ENCODE measurements around the gene TUBGCP6. TPM values are rescaled to one million over a fixed set of nuclear protein-coding genes. Genes with fewer than 3 reads are reported as not detected.

The TUBGCP6 gene
- total RNA-seq, 1 donor from 2014 or later = 18.4 TPM

DNA sequence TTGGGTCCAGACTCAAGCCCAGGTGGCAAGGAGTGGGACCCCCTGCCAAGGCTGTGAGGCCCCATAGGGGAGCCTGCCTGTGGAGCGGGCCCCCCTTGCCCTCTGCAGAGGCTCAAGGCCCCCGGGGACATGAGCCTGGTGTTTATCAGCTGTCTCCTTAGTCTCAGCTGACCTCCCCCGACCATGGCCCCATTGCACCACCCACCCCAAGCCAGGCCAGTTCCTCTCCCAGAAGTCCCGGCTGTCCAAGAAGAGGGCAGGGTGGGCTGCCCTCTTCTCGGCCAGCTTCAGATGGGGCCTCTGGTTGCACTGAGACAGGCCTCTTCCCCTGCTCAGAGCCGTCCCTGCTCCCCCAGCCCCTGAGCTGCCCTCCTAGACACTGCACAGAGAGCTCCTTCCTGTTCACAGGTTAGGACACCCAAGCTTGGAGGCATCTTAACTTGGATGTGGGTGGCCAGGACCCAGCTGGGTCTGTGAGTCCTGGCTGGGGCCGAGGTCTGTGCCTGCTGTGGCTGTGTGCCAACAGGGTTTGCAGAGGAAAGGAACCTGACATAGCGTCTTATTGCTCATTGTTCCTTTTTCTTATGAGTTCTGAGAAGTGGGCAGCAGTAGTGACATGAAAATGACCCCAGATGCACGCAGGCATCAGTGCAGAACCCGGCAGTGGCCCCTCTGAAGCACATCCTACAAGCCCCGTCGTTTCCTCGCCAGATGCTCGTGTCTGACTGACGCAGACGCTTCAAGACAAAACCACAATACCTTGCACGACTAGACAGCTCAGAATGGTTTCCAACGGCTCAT is 53.7 kb downstream of the TUBGCP6 start:
- DNase-seq = peak; percentile 57
- intact Hi-C loops (cut with micrococcal nuclease) = no loop called here
- no peak for ATAC-seq

DNA sequence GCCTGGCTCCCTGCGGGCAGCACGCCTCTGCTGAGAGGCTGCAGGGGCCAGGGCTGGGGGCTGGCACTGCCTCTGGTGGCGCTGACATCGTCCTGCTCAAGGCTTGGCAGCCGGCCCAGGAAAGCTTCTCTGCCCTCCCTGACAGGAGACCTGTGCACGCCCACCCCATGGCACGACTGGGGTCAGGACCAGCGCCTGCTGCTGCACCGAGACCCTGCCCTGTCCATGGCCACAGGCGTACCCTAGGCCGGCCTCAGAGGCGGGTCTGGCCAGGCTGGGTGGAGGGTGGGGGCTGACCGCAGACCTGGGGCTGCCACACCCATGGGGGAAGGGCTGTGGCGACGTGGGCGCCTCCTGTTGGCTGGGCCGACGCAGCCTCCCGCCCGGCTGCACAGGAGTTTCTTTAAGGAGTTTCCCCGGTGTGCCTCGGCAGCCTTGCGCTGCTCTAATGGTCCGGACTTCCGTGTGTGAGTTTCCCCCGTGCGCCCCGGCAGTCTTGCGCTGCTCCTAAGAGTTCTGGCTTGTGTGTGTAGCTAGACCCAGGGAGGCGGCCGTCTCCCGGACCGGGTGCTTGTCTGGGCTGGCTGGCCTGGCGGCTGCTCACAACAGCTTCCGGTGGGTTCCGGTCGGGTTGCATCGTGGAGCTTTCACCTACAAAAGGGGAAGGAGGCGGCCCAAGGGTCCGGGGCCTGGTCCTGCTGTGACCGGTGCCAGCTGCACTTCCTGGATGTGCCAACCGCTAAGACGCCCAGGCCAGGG is 54.5 kb downstream of the TUBGCP6 start:
- intact Hi-C loops (cut with micrococcal nuclease) = no loop called here
- DNase-seq = peak; percentile 90
- ATAC-seq = peak; percentile 73

DNA sequence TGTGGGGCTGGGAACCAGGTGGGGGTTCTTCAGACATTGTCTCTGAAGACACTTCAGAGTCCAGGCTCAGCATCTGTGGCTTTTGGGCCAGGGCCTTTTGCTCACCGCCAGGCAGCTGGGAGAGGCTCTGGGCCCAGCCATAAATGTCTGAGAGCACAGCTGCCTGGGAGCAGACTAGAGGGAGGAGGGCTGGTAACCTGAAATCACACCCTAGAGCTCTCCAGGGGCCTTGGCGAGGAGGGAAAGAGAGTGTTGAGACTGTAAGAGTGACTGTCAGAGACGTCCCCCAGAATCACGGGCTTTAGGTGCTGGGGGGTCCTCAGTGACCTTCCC is 55.0 kb downstream of the TUBGCP6 start:
- peak; percentile 56 for DNase-seq
- ATAC-seq = peak; percentile 37
- intact Hi-C loops (cut with micrococcal nuclease) = no loop called here

DNA sequence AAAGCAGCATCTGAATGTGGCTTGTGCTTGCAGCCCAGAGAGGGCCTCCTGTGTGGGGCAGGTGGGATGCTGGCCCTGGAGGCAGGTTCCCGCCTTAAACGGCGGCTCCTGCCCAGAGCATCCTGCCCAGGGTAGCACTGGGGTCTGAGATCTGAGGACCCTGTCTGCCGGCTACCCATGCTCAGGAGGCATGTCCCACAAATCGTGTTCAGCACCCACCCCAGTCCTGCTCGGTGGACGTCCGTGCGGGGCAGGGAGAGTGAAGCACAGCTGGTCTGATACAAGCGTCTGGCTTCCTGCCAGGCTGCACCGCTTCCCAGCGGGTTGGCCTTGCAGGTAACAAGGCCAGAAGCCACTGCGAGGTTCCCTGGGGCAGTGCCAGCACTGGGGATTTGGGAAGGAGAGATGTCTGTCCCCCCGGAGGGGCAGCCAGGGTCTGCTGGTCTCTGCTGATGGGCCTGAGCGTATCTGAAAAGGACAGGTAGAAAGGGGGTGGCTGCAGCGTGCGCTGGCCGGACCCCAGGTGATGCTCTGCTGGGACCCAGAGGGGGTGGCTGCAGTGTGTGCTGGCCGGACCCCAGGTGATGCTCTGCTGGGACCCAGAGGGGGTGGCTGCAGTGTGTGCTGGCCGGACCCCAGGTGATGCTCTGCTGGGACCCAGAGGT is 55.5 kb downstream of the TUBGCP6 start:
- DNase-seq (peak; percentile 64), ATAC-seq (no peak)
- intact Hi-C loops (cut with micrococcal nuclease) = no loop called here

DNA sequence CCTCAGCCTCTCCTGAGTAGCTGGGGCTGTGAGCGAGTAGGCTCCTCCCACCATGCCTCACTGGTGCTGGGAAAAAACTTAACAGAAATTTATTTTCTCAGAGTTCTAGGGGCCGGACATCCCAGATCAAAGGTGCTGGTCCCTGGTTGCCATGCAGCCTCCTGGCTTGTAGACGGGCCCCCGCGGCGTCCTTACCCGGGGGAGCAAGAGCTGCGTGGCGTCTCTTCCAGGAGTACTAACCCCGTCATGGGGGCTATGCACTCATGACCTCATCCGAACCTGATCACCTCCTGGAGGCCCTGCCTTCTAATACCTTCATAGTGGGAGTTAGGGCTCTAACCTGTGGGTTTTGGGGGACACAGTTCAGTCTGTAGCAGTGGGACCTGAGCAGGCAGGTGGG is 56.5 kb downstream of the TUBGCP6 start:
- peak; percentile 23 for DNase-seq
- intact Hi-C loops (cut with micrococcal nuclease) = no loop called here
- no peak for ATAC-seq

DNA sequence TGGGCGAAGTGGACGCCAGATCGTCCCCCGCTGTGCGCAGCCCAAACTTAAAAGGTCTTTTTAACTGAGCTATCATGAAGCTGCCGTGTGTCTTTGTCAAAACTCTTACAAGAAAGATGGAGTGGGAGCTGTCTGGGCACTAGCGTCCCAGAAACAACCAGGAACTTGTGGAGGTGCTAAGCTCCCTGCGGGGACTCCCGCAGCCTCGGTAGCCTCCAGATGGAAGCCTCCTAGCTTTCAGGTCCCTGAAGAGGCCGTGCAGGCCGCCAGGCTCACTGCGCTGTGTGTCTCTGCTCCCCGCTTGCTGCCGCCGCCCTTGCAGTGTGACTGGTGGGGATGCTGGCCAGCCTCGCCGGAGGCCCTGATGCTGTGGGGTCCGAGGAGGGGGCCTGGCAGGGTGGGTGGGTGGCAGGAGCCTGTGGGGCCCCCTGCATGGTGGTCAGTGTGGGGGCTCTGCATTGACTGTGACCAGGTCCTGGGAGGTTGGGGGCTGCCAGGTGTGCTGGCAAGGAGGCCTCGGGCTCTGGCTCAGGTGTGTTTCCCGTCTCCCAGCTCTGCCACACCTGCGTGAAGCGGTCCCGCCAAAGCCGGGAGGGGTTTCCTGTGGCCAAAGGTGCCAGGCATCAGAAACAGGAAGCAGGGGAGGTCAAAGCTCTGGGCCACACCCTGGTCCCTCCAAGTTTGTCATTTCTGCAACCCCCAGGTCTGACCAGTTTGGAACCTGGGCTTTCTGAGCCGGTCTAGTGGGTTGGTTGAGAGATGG is 57.9 kb downstream of the TUBGCP6 start:
- peak; percentile 38 for DNase-seq
- intact Hi-C loops (cut with micrococcal nuclease) = no loop called here
- ATAC-seq = no peak

DNA sequence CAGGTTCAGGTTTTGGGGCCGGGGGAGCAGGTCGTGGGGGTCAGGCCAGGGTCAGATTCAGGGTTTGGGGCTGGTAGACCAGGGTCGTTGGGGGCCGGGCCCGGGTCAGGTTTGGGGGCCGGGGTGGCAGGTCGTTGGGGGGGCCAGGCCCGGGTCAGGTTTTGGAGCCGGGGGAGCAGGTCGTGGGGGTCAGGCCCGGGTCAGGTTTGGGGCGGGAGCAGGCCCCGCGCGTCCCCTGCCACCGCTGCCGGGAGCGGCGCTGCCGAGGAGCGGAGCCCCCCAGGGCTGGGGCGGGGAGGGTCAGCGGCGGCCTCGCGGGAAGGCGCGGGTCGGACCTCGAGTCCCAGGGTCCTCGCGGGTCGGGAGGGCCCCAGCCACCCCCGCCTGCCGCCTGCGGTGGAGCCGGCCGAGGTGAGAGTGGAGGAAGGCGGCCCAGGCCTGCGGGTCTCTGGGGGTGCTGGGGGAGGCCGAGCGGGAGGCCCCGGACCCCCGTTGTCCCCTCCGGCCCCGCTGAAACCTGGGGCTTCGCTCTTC is 58.6 kb downstream of the TUBGCP6 start:
- DNase-seq = peak; percentile 48
- intact Hi-C loops (cut with micrococcal nuclease) = no loop called here
- ATAC-seq = no peak

DNA sequence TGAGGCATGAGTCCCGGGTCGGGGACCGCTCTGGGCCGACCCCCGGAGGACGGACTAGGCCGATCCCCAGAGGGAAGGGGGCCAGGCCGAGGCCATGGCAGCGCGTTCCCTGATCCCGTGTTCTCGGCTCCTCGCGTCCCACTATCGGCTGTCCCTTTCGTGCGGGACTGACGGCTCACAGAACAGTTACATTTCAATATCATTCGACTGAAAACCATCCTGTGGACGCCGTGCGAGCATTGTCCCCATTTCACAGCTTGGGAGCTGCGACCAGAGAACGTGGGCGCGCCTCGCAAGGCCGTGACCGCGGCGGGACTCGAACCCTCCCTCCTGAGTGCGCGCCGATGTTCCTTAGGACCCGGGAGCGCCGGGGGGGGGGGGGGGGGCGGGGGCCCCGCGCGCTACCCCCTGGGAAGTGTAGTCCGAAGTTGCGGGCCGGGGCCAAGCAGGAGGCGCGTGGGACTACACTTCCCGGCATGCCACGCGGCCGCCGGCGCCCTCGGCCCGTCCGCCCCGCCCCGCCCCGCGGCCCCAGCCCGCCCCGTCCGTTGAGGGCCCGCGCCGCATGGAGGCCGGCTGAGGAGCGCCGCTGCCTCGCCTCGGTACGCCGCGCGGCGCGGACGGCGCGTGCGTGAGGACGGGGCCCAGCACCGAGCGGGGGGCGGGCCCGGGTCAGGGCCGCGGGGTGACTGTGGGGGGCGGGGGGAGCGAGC is 59.3 kb downstream of the TUBGCP6 start, which contains the start of gene TRABD:
Gene TRABD (plus strand): TSS at position 539 of the 713 bp plus-strand sequence. CDS start 7,148 bp downstream, outside the sequence.
- peak; percentile 79 for ATAC-seq
- DNase-seq = peak; percentile 94
- intact Hi-C loops (cut with micrococcal nuclease) = no loop called here

DNA sequence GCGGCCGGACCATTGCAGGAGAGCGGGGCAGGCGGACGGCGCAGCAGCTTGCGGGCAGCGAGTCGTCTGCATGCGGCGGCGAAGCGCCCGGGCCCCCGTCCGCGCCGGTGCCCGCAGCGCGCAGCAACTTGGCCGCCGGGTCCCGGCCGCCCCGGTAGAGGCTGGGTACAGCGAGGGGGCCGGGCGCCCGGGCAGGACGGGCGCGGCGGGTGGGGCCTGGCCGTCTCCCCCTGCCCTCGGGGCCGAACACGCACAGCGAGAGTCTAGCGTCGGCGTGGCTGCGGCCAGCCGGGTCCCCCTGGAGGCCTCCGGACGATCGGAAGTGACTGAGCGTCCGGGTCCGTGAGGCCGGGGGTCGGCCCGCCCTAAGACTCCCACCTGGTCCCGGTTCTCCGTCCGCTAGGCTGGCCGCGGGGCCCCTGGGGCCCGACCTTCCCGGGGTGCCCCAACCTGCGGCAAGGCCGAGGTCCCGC is 59.9 kb downstream of the TUBGCP6 start:
- ATAC-seq (peak; percentile 3), DNase-seq (peak; percentile 52)

DNA sequence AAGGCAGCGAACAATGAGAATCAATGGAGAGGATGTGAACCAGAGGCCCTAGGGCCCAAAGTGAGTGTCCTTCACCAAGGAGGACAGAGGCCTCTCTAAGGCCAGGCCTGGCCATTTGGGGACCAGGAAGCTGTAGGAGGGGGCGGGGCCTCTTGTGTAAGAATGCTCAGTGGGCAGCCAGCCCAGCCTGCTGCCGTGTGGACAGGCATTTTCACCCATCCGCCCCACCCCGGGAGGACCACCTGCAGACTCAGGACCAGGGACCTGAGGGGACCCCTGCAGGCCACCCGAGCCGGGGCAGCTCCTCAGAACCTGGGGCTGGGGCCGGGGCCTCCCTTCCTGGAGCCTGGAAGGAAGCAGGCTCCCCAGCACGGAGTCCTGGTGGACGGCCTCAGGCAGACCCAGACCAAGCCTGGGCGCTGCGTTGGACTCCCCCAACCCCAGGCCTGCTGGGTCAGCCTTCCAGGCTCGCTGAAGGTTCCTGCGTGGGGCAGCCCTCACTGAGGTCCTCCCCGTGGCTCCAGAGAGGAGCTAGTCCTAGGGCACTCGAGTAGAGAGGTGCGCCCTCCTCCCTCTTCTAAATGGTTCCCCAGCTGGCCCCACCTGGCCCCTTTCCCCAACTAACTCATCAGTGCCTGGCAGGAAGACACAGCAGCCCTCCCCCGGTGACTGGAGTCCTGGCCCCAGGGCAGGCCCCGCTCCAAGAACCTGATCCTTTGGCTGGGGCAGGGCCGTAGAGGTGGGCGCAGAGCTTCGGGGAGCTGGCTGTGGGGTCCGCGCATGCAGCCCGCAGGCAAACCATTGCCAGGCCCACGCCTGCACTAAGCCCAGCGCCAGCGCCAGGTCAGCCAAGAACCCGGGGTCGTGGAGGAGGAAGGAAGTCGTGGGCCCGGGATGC is 60.6 kb downstream of the TUBGCP6 start:
- DNase-seq = peak; percentile 89
- intact Hi-C loops (cut with micrococcal nuclease) = no loop called here
- peak; percentile 53 for ATAC-seq

More for the DNA sequence above, 59.9 kb downstream of the TUBGCP6 start:
- intact Hi-C loops (cut with micrococcal nuclease) = no loop called here

DNA sequence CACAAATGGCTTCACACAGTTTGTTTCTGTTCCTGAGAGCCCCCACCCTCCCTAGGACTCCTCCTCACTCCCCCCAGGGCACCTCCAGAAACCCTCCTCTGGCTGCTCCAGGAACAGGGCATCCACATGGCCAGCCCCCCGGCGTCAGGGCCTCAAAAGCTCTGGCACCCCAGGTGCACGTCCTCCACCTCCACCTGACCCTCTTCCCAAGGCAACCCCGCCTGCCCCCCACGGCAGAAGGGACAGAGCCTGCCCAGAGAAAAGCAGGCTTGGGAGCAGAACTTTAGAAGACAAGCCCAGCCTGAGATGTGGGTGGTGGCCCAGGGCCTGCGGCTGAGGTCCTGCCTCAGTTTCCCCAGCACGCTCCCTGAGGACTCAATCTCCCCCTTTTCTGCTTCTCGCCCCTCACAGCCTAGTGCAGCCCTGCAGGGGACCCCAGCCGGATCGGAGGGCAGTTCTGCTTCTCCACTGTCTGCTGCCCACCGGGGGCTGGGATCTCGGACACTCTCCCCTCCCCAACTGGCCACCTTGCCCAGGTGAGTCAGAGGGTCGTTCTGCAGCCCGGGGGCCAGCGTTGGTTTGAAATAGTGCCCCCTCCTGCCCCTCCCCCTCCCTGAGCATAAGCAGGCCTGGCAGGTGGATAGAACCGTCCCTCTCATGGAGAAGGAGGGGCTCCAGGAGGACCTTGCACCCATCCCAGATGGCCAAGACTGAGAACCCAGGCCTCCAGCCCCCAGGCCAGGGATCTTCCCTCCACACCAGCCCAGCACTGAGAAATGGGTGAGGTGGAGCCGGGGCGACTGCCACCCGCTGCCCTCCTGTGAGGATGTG is 61.5 kb downstream of the TUBGCP6 start:
- DNase-seq (peak; percentile 27), ATAC-seq (no peak)
- intact Hi-C loops (cut with micrococcal nuclease) = no loop called here

DNA sequence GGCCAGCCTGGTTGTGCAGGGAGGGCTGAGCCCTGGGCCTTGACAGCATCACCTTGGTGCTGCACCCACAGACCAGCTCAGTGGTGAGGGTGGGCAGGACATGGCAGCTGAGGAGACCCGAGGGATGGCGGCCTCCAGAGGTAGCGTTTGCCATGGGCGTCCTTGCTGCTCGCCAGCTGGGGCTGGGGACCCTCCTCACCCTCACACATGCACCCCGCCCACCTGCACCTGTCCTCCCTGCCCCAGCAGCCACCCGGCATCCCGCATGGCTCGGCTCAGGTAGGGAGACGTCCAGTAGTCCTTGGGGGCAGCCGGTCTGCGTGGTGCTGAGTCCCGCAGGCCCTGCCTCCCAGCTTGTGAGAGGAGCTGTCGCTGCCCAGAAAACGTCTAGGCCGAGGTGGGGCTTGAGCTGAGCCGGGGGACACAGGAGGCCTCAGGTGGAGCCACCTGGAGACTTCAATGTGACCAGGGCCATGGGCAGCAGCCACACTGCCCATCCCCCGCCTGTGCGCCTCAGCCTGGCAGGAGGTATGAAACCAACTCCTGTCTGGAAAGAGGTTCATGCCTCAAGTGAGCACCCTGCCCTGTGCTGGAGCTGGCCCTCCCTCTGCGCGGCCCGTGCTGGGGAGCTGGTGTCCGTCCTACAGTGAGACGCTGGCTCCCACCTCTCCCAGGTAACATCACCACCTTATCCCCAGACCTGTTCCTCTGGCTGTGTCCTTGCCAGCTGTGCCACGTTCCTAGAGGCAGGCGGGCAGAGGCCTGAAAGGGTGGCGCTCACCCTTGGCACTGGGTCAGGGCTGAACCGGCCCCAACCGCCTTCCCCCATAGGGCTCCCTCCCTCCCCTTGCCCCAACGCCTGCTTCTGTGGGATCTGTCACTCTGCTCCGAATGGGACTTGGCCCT is 62.4 kb downstream of the TUBGCP6 start:
- ATAC-seq (peak; percentile 4), DNase-seq (peak; percentile 47)
- intact Hi-C loops (cut with micrococcal nuclease) = no loop called here

DNA sequence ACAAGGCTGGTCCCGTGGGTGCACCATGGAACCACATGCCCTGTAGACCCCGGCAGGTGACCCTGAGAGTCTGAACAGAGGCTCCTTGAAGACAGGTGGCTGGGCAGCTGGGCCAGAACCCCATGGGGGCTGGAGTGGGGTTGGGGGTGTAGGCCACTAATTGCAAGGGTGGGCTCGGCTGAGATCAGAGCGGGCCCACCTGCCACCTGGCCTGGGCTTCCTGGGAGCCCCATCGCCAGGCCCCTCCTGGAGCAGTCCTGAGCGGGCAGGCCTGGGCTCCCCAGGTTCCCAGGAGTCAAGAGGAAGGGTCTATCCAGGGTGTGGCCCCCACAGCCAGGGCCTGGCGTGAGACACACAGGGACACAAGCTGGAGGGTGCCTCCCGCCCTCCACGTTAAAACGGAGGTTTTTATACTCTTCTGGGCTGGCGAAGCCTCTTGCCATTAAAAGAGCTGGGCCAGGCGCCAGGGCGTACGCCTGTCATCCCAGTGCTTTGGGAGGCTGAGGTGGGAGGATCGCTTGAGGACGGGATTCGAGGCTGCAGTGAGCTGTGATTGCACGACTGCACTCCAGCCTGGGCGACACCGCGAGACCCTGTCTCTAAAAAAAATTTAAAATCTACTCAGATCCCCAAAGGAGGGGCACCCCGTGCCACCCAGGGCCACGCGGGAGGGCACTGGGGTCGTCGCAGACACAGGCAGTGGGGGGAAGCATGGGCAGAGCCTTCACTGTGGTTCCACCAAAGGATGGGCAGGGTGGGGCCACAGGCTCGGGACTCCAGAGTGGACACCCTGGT is 63.9 kb downstream of the TUBGCP6 start:
- intact Hi-C loops (cut with micrococcal nuclease) = no loop called here
- peak; percentile 29 for DNase-seq
- ATAC-seq = no peak

DNA sequence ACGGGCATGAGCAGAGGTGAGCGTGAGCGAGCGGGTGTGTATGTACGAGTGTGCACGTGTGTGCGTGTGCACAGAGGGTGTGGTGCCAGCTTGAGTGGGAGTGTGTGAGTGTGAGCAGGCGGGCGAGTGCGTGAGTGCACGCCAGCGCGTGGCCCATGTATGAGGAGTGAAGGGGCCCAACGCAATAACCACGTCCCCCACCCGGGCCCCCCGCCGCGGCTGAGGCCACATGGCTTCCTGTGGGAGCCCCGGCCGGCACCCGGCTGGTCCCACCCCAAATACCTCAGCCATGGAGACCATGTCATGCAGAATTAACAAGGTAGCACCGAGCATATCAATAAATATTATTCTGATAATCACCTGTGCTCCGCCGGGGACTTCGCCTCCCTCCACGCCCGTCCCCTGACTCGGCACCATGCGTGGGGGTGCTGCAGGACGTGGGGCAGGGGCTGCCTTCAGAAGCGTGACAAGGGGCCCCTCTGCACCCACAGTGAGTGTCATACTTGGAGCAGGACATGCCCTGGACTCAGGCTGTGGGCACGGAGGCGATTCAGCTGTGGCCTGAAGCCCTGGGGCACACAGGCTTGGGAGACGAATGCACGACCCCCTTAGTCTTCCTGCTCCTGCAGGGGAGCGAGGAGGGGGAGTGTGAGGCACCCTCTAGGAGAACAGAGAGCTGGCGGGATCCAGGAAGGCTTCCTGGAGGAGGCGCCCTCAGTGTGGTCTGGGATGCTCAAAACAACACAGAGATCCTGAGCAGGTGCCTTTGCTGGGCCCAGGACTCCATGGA is 64.7 kb downstream of the TUBGCP6 start:
- ATAC-seq = no peak
- peak; percentile 19 for DNase-seq
- intact Hi-C loops (cut with micrococcal nuclease) = no loop called here
